Keratinocyte (primary cell): ENCODE data around the gene HEPHL1.

Experiments used
- EZH2 ChIP-seq: IDR thresholded peaks from one replicate; pipeline ENCODE4 v1.6.1; 2012; ENCODE audit warnings: inconsistent platforms, mild to moderate bottlenecking, low read length, moderate library complexity
- TF ChIP-seq, protein P1 (sequence below), 3 experiments: IDR thresholded peaks in 1 of 3; conservative IDR thresholded peaks in 1 of 3; optimal IDR thresholded peaks in 1 of 3; 2 replicates in 2 of 3; 3 replicates in 1 of 3; pipeline versions ENCODE3 to v1.5.1; 2011; ENCODE audit warnings: low read length in 3 of 3, mild to moderate bottlenecking in 3 of 3, moderate library complexity in 2 of 3, control low read depth in 1 of 3, inconsistent platforms in 1 of 3; ENCODE audit not compliant: insufficient read depth in 2 of 3; ENCODE audit errors: extremely low read depth in 1 of 3

DNA sequence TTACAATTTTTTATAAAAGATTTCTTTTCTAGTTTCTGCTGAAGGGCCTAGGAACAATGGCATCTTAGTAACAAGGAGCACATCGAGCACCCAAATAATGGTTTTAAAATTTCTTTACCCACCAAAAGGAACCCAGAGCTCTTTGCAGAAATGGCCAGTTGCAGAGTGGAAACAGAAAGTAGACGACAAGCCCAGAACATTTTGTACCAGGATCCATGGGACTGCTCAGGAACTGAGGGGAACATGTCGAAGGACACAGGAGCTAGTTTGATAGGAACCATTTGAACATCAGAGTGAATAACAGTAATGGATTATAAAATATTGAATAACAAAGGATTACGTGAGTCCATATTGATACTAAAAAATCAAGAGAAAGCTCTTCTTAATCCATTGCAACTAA, 124.8 kb downstream of the HEPHL1 start:
- TF ChIP-seq, protein P1, sequence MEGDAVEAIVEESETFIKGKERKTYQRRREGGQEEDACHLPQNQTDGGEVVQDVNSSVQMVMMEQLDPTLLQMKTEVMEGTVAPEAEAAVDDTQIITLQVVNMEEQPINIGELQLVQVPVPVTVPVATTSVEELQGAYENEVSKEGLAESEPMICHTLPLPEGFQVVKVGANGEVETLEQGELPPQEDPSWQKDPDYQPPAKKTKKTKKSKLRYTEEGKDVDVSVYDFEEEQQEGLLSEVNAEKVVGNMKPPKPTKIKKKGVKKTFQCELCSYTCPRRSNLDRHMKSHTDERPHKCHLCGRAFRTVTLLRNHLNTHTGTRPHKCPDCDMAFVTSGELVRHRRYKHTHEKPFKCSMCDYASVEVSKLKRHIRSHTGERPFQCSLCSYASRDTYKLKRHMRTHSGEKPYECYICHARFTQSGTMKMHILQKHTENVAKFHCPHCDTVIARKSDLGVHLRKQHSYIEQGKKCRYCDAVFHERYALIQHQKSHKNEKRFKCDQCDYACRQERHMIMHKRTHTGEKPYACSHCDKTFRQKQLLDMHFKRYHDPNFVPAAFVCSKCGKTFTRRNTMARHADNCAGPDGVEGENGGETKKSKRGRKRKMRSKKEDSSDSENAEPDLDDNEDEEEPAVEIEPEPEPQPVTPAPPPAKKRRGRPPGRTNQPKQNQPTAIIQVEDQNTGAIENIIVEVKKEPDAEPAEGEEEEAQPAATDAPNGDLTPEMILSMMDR (optimal IDR thresholded peaks at IDR 0.05 in 1 of 3, IDR thresholded peaks at IDR 0.05 in 1 of 3, conservative IDR thresholded peaks at IDR 0.05 in 1 of 3; ENCODE audit: extremely low read depth in 1 of 3, insufficient read depth in 2 of 3, low read length in 3 of 3) = no peak
- no peak for TF ChIP-seq EZH2
